GM18951 (cell line): ENCODE results near the gene LDAF1.

Experiments
- POLR2A ChIP-seq: IDR thresholded peaks from 4 replicates; pipeline ENCODE4 v1.6.1; 2011; ENCODE audit warnings: mild to moderate bottlenecking; ENCODE audit not compliant: insufficient read length, insufficient read depth; ENCODE audit errors: extremely low read depth
- in situ Hi-C: fragments of 300-500 bp; cut with MboI; formaldehyde crosslinking; loops from one replicate; pipeline ENCODE4 v1.12.0; 2022; ENCODE audit warnings: low sequenced_read_pairs, mixed read lengths, inconsistent platforms; ENCODE audit not compliant: unreplicated experiment

Gene LDAF1

DNA sequence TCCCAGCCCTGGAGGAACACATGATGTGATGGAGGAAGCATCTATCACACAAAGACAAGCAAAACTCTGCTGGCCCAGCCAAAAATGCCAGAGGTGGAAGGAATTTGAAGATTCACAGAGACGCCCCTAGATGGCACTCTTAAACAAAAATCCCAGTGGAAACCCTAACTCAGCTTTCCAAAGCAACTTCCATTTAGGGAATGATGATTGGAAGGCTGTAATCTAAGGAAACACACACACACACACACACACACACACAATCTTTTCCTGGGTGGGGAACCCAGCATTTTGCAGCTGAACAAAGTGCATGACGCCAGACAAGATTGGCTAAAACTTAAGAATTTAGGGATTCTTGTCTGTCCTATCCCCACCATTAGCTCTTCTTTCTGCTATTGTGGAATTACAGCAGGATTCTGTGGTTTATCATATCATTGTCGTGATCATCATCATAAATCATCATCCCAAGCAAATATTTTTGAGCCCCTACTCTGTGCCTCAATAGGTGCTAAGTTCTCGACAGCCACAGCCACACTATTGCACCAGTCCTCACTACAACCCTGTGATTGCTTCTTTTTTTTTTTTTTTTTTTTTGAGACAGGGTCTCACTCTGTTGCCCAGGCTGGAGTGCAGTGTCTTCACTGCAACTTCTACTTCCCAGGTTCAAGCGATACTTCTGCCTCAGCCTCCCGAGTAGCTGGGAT is 1.6 kb upstream of the LDAF1 start:
- in situ Hi-C loops = loop anchor here (25.0 kb wide), 1 partner anchor 1180 kb away; no protein-coding TSS in a partner anchor
- no peak for TF ChIP-seq POLR2A

DNA sequence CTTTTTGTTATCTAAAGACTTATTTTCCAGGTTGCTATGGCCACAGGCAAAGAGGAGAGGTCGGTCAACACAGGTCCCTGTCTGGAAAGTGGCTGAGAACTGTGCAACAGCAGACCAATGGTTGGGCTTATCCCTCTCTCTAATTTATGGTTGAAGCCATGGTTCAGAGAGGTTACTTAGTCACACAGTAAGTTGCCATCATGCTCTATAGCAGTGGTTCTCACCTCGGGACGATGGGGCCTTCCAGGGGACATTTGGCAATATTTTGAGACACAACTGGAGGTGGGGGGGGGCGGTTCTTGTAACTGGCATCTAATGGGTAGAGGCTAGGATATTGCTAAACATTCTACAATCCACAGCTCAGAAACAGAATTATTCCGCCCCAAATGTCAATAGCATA is 842 bp upstream of the LDAF1 start:
- TF ChIP-seq POLR2A = no peak
- in situ Hi-C loops = loop anchor here (25.0 kb wide), 1 partner anchor 1180 kb away; no protein-coding TSS in a partner anchor

DNA sequence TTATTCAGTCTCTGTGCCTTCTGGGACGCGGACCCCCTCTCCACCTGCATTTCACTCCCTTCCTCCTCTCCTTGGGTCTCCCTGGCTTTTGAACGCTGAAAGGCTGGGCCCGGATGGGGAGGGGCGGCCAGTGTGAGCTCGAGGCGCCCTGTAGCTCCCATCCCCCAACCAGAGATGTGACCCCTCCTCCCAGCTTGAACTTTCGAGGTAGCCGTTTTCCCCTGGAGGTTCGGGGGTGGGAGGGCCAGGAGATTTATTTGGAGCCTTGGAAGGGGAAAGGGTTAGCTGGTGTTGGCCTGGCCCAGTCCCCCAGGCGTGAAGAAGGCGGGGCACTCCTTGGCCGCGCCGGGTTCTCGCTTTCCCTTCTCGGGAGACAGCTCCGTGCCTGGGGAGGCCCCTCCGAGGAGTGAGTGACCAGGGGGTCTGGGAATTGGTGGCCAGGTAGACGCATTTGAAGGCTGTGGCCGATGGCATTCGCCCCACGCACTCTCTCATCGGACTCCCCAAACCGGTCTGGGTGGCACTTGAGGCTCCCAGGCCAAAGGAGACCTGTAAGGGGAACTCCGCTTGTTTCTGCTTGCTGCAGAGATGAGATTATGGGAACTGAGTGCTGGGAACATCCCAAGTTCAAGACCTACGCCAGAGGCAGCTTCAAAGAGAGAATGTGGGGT is 942 bp downstream of the LDAF1 start:
- no peak for TF ChIP-seq POLR2A
- in situ Hi-C loops = loop anchor here (25.0 kb wide), 1 partner anchor 1178 kb away; no protein-coding TSS in a partner anchor

- in situ Hi-C loops = loop anchor here (25.0 kb wide), 1 partner anchor 1177 kb away; no protein-coding TSS in a partner anchor
- no peak for TF ChIP-seq POLR2A
These were observed 1.8 kb downstream of the LDAF1 start for GRCh38 chr16:21160276-21160675.

GRCh38 chr16:21161211-21161610 is 2.7 kb downstream of the LDAF1 start:
- in situ Hi-C loops = loop anchor here (25.0 kb wide), 1 partner anchor 1176 kb away; no protein-coding TSS in a partner anchor
- no peak for TF ChIP-seq POLR2A

DNA sequence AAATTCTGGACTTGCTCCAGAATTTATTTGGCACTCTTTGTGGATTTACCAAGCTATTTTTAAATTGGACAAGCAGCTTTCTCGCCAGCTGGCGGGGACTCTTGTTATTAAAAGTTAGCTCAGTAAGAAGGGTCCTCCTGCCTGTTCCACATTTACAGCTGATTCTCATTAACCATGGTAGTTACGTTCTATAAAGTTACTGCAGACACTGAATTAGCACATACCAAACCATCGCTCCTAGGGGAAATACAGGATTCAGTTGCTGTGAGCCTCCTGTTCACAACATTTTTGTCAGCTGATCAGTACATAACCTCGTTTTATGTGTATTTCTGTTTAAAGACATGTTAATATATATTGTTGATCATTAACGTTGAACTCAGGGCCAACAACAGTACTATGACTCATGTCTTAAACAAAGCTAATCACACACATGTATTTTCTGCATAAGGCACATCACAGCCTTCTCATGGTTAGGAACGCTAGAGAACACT is 4.2 kb downstream of the LDAF1 start:
- in situ Hi-C loops = loop anchor here (25.0 kb wide), 1 partner anchor 1175 kb away; no protein-coding TSS in a partner anchor
- TF ChIP-seq POLR2A = no peak

DNA sequence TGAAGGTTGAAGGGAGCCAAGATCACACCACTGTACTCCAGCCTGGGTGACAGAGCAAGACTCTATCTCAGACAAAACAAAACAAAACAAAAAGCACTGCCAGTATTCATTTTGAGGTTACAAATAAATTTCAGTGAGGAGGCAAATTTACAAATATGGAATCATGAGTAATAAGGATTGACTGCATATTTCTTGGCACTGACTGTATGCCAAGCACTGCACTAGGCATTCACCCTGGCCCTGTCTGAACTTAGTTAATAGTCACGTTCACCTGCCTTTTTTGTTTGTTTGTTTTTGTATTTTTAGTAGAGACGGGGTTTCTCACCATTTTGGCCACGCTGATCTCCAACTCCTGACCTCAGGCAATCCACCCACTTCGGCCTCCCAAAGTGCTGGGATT is 5.1 kb downstream of the LDAF1 start:
- no peak for TF ChIP-seq POLR2A
- in situ Hi-C loops = loop anchor here (25.0 kb wide), 1 partner anchor 1174 kb away; no protein-coding TSS in a partner anchor

GRCh38 chr16:21164521-21165168 is 6.2 kb downstream of the LDAF1 start:
- no peak for TF ChIP-seq POLR2A
- in situ Hi-C loops = loop anchor here (25.0 kb wide), 1 partner anchor 1173 kb away; no protein-coding TSS in a partner anchor

GRCh38 chr16:21166561-21166961 is 8.1 kb downstream of the LDAF1 start:
- TF ChIP-seq POLR2A = no peak
- in situ Hi-C loops = loop anchor here (25.0 kb wide), 1 partner anchor 1171 kb away; no protein-coding TSS in a partner anchor

DNA sequence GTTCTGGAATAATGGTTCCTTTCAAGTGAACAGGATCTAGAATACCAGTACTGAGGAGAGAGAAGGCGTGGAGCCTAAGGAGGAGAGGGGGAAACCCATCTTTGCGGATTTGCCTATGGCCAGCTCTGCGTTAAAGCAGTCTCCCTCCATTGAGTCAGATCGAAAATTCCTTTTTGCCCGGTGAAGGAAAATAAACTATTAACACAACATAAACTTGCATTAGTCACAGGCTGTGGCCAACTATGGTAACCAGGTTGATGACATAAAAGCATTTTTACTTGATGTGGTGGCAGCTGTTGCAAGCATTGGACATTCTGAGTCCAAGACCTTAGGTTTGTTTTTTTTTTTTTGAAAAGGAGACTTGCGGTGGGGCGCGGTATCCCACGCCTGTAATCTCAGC is 8.9 kb downstream of the LDAF1 start:
- in situ Hi-C loops = loop anchor here (25.0 kb wide), 1 partner anchor 1170 kb away; no protein-coding TSS in a partner anchor
- no peak for TF ChIP-seq POLR2A

DNA sequence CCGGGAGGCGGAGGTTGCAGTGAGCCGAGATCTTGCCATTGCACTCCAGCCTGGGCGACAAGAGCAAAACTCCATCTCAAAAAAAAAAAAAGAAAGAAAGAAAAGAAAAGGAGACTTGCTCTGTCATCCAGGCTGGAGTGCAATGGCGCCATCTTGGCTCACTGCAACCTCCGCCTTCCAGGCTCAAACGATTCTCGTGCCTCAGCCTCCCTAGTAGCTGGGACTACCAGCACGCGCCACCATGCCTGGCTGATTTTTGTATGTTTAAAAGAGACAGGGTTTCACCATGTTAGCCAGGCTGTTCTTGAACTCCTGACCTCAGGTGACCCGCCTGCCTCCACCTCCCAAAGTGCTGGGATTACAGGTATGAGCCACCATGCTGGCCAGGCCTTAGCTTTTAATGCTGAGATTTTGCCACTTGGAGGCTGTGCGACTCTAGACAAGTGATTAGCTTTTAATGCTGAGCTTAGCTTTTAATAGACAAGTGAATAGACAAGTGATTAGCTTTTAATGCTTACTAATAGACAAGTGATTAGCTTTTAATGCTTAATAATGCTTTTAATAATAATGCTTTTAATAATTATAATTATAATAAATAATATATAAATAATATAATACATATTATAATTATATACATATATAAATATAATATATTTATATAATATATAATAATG is 9.6 kb downstream of the LDAF1 start:
- TF ChIP-seq POLR2A = no peak
- in situ Hi-C loops = loop anchor here (25.0 kb wide), 1 partner anchor 1169 kb away; no protein-coding TSS in a partner anchor

DNA sequence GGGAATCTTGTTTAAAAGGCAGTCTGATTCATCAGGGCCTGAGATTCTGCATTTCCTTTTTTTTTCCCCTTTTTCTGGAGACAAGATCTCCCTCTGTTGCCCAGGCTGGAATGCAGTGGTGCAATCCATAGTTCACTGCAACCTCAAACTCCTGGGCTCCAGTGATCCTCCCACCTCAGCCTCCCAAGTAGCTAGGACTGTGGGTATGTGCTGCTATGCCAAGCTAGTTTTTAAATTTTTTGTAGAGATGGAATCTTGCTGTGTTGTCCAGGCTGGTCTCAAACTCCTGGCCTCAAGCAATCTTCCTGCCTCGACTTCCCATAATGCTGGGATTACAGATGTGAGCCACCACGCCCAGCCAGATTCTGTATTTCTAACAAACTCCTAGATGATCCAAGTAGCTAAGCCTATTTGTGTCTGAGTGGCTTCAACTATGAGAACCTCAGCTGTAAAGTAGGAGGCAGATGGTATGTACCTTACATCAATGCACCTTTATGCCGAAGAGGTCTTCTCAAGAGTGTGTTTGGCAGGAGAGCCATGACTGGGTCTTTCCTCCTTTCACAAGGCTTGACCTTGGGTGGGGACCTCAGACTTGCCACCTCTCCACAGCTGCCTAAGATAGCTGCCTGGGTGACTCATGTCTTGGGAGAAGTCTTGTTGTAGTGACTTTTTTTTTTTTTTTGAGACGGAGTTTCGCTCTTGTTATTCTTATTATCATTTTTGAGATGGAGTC is 10.9 kb downstream of the LDAF1 start:
- in situ Hi-C loops = loop anchor here (25.0 kb wide), 1 partner anchor 1168 kb away; no protein-coding TSS in a partner anchor
- no peak for TF ChIP-seq POLR2A

GRCh38 chr16:21170116-21170515 is 11.6 kb downstream of the LDAF1 start:
- in situ Hi-C loops = loop anchor here (5.0 to 25.0 kb wide), 2 partner anchors 107 to 1167 kb away; partner anchors contain the start of gene CRYM
